Stomach (tissue), 4 donors: ENCODE results near the gene FAP.

Source experiments
- CTCF ChIP-seq, 7 experiments: fragments of 450-650 bp in 4 of 7; fragments of 200-600 bp in 3 of 7; sonication (generic) in 3 of 7; IDR thresholded peaks; one replicate each; pipeline ENCODE4 v1.5.1; 2016 to 2019; ENCODE audit warnings: antibody characterized with exemption in 7 of 7, control low read depth in 2 of 7, mild to moderate bottlenecking in 1 of 7
- POLR2A ChIP-seq, 4 donors: fragments of 450-650 bp; IDR thresholded peaks; one replicate each; pipeline ENCODE4 v1.6.1; 2016; ENCODE audit warnings: antibody characterized with exemption in 4 of 4, control low read depth in 2 of 4, mild to moderate bottlenecking in 1 of 4, moderate library complexity in 1 of 4
- POLR2AphosphoS5 ChIP-seq, 3 donors: sonication (generic); formaldehyde crosslinking; IDR thresholded peaks; one replicate each; pipeline ENCODE4 v1.6.1; 2016; ENCODE audit warnings: antibody characterized with exemption in 3 of 3

- no peak for TF ChIP-seq CTCF (IDR thresholded peaks at IDR 0.05)
- TF ChIP-seq POLR2A (IDR thresholded peaks at IDR 0.05): no peak
- TF ChIP-seq POLR2AphosphoS5 (IDR thresholded peaks at IDR 0.05): no peak
These were observed 24.8 kb upstream of the FAP start for GRCh38 chr2:162267996-162268395.
